Stimulated activated naive CD4-positive, alpha-beta T cell (primary cell): ENCODE results near the gene GAMT.

ENCODE experiments used
- DNase-seq, 6 experiments: peaks; one replicate each; lab custom pipeline; 2025; lab: John Stamatoyannopoulos, UW

GAMT gene

GRCh38 chr19:1418496-1418775 is 17.1 kb upstream of the GAMT start:
- no peak for DNase-seq

- DNase-seq: no peak
Measured at GRCh38 chr19:1417681-1418495, 16.5 kb upstream of the GAMT start.

GRCh38 chr19:1417145-1417544 is 15.8 kb upstream of the GAMT start:
- no peak for DNase-seq

GRCh38 chr19:1416014-1416841 is 14.9 kb upstream of the GAMT start:
- DNase-seq: no peak

- no peak for DNase-seq
Measured at GRCh38 chr19:1412995-1413800, 11.9 kb upstream of the GAMT start.

GRCh38 chr19:1412323-1412923 is 11.1 kb upstream of the GAMT start:
- DNase-seq: no peak

GRCh38 chr19:1411255-1412191 is 10.2 kb upstream of the GAMT start:
- DNase-seq: no peak

- no peak for DNase-seq
Measured at GRCh38 chr19:1410789-1411188, 9.4 kb upstream of the GAMT start.

- DNase-seq: no peak
Measured at GRCh38 chr19:1410136-1410786, 8.9 kb upstream of the GAMT start.

GRCh38 chr19:1409204-1410005 is 8.1 kb upstream of the GAMT start:
- DNase-seq: no peak

- DNase-seq: peak; percentile 24 to 59 (median 52)
Measured at GRCh38 chr19:1408300-1409203, 7.2 kb upstream of the GAMT start.

- peak in 5 of 6 experiments; percentile 30 to 62 (median 50) for DNase-seq
Measured at GRCh38 chr19:1407528-1408299, 6.4 kb upstream of the GAMT start, which contains the start of gene DAZAP1. Gene DAZAP1 (plus strand): TSS chr19:1407586. CDS start chr19:1407774, 188 bp downstream.

GRCh38 chr19:1406774-1407527 is 5.6 kb upstream of the GAMT start:
- DNase-seq: peak; percentile 98 to 100 (median 99)

GRCh38 chr19:1402411-1403070 is 1.2 kb upstream of the GAMT start:
- DNase-seq: no peak

- DNase-seq: no peak
Measured at GRCh38 chr19:1401889-1402217, 511 bp upstream of the GAMT start.
